HEK293 (cell line): ENCODE data around the gene PPFIA4.

Experiments
- CTCF ChIA-PET: fragments of 350-600 bp; formaldehyde crosslinking; extraction: SDS; loops from one replicate; lab custom pipeline; 2021; ENCODE audit warnings: antibody characterized with exemption; lab: Yijun Ruan, JAX
- POLR2A ChIA-PET: fragments of 300-600 bp; formaldehyde crosslinking; extraction: SDS; loops from one replicate; lab custom pipeline; 2020; ENCODE audit warnings: antibody characterized with exemption, inconsistent platforms; lab: Yijun Ruan, JAX
- H3K27ac ChIP-seq: fragments of 200-500 bp; sonication (Bioruptor generic); 2 replicates; pipeline ENCODE4 v1.5.1; 2014; ENCODE audit warnings: low read depth, low read length, control low read depth, inconsistent platforms; ENCODE audit errors: extremely low read depth
- H3K36me3 ChIP-seq, 2 experiments: fragments of 200-500 bp in 1 of 2; sonication (Bioruptor generic) in 1 of 2; 1 replicate in 1 of 2; 2 replicates in 1 of 2; pipeline ENCODE4 v1.5.1; 2014 to 2017; ENCODE audit warnings: inconsistent platforms in 2 of 2, low read length in 2 of 2; ENCODE audit not compliant: control insufficient read depth in 2 of 2, insufficient read depth in 1 of 2
- H3K4me1 ChIP-seq: fragments of 200-500 bp; sonication (Bioruptor generic); 2 replicates; pipeline ENCODE4 v1.5.1; 2014; ENCODE audit warnings: mild to moderate bottlenecking, low read length, inconsistent platforms; ENCODE audit not compliant: control insufficient read depth, insufficient read depth
- H3K4me3 ChIP-seq: 2 replicates; pipeline ENCODE4 v1.5.1; 2011; ENCODE audit warnings: low read depth, mild to moderate bottlenecking, control low read depth, low read length, moderate library complexity
- H3K9me3 ChIP-seq: fragments of 200-500 bp; sonication (Bioruptor generic); 2 replicates; pipeline ENCODE4 v1.5.1; 2014; ENCODE audit warnings: low read depth, low read length, inconsistent platforms; ENCODE audit not compliant: control insufficient read depth, insufficient read depth
- EGR2 ChIP-seq: fragments of 450-650 bp; formaldehyde crosslinking; IDR thresholded peaks from 2 replicates; pipeline ENCODE4 v1.5.1; 2016; ENCODE audit warnings: low read depth, missing biosample characterization, missing genetic modification characterization
- ZFHX2 ChIP-seq: fragments of 450-650 bp; formaldehyde crosslinking; conservative IDR thresholded peaks from 2 replicates; pipeline ENCODE4 v1.5.1; 2016; ENCODE audit warnings: missing biosample characterization, missing genetic modification characterization
- ZIC2 ChIP-seq: fragments of 450-650 bp; formaldehyde crosslinking; IDR thresholded peaks from 2 replicates; pipeline ENCODE4 v1.5.1; 2016; ENCODE audit warnings: missing biosample characterization, missing genetic modification characterization
- ZNF16 ChIP-seq: fragments of 450-650 bp; formaldehyde crosslinking; IDR thresholded peaks from 2 replicates; pipeline ENCODE4 v1.5.1; 2016; ENCODE audit warnings: low read depth, missing biosample characterization, missing genetic modification characterization
- ZNF214 ChIP-seq: fragments of 450-650 bp; formaldehyde crosslinking; IDR thresholded peaks from 2 replicates; pipeline ENCODE4 v1.5.1; 2017; ENCODE audit warnings: missing biosample characterization, mild to moderate bottlenecking, missing genetic modification characterization, borderline replicate concordance
- ZNF558 ChIP-seq: fragments of 450-650 bp; formaldehyde crosslinking; IDR thresholded peaks from 2 replicates; pipeline ENCODE4 v1.5.1; 2016; ENCODE audit warnings: missing biosample characterization, missing genetic modification characterization
- ZNF677 ChIP-seq: fragments of 450-650 bp; IDR thresholded peaks from 2 replicates; pipeline ENCODE4 v1.5.0; 2018; ENCODE audit warnings: missing biosample characterization, mild to moderate bottlenecking, missing genetic modification characterization, moderate library complexity
- TF ChIP-seq, protein P1 (sequence below): fragments of 450-650 bp; IDR thresholded peaks from 2 replicates; pipeline ENCODE4 v1.5.1; 2018; ENCODE audit warnings: missing biosample characterization, missing genetic modification characterization
- TF ChIP-seq, protein P2 (sequence below): fragments of 450-650 bp; formaldehyde crosslinking; IDR thresholded peaks from 2 replicates; pipeline ENCODE4 v1.5.1; 2017; ENCODE audit warnings: missing biosample characterization, missing genetic modification characterization
- TF ChIP-seq, protein P3 (sequence below): fragments of 450-650 bp; formaldehyde crosslinking; IDR thresholded peaks from 2 replicates; pipeline ENCODE4 v1.5.1; 2016; ENCODE audit warnings: missing biosample characterization, missing genetic modification characterization
- TF ChIP-seq, protein P4 (sequence below): fragments of 450-650 bp; formaldehyde crosslinking; conservative IDR thresholded peaks from 2 replicates; pipeline ENCODE4 v1.5.1; 2016; ENCODE audit warnings: low read depth, missing biosample characterization, missing genetic modification characterization

The PPFIA4 gene

DNA sequence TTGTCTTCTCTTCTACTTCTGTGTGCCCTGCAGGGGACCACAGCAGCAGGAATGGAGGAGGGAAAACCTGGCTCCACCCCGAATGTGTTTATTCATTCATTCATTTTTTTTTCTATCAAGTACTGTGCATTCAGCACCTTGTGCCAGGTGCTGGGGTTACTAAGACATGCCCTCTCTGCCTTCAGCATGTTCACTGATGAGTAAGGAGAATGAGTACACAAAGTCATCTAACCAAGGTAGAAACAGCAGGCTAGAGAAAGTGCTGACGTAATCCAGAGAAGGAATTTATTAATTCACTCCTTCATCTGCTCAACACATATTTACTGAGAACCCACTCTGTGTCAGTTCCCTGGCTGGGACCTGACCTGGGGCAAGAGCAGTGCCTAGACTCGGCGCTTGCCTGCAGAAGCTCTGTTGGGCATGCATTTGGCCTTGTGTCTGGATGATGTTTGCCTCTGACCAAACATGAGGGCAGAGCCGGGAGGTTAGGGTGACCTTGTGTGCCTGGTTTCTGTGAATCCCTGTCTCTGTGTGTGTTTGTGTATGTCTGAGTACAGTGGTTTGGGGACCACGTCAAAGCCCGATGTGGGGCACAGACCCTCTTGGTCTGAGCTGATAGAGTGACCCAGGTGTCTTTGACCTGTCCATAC, 62.8 kb downstream of the PPFIA4 start:
- ChIA-PET CTCF (no interaction called here), POLR2A (no interaction called here)
- Histone ChIP-seq H3K4me1 (no peaks in the 10 kb centered on the region), H3K27ac (no peak overlapping the region), H3K4me3 (no peak overlapping the region), H3K9me3 (no peaks in the 10 kb centered on the region), H3K36me3 (no peaks in the 10 kb centered on the region)
- no peak for TF ChIP-seq ZNF16 (tag by site-specific recombination)
- no peak for TF ChIP-seq ZNF558
- TF ChIP-seq, protein P1, sequence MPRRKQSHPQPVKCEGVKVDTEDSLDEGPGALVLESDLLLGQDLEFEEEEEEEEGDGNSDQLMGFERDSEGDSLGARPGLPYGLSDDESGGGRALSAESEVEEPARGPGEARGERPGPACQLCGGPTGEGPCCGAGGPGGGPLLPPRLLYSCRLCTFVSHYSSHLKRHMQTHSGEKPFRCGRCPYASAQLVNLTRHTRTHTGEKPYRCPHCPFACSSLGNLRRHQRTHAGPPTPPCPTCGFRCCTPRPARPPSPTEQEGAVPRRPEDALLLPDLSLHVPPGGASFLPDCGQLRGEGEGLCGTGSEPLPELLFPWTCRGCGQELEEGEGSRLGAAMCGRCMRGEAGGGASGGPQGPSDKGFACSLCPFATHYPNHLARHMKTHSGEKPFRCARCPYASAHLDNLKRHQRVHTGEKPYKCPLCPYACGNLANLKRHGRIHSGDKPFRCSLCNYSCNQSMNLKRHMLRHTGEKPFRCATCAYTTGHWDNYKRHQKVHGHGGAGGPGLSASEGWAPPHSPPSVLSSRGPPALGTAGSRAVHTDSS (tag by site-specific recombination), result no peak
- TF ChIP-seq, protein P2, sequence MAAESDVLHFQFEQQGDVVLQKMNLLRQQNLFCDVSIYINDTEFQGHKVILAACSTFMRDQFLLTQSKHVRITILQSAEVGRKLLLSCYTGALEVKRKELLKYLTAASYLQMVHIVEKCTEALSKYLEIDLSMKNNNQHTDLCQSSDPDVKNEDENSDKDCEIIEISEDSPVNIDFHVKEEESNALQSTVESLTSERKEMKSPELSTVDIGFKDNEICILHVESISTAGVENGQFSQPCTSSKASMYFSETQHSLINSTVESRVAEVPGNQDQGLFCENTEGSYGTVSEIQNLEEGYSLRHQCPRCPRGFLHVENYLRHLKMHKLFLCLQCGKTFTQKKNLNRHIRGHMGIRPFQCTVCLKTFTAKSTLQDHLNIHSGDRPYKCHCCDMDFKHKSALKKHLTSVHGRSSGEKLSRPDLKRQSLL, result no peak
- TF ChIP-seq, all 188 proteins: peak for 0

DNA sequence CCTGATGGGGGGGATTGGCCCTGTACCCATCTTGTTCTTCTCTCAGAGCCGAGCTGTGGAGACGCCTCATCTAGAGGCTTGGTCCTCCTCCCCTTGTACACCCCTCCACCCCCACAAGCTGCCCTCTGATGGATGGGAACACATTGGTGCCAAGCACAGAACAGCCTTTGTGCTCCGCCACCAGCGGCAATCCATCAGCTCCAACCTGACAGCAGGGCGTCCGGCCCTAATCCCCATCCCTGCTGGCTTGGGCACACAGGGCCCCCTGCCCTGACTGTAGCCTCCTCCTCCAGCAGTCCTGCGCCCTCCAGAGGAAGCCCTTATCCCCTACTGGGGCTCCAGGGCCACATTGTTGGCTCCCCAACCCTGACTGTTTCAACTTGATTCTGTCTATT, 63.4 kb downstream of the PPFIA4 start:
- Histone ChIP-seq H3K27ac (no peak overlapping the region), H3K36me3 (no peaks in the 10 kb centered on the region), H3K9me3 (no peaks in the 10 kb centered on the region), H3K4me1 (no peaks in the 10 kb centered on the region), H3K4me3 (no peak overlapping the region)
- ChIA-PET POLR2A (no interaction called here), CTCF (interaction anchor here (0.6 kb wide), 1 partner anchor 82 kb away, joined by 3 read pairs; no protein-coding TSS in a partner anchor)
- TF ChIP-seq, protein P3, sequence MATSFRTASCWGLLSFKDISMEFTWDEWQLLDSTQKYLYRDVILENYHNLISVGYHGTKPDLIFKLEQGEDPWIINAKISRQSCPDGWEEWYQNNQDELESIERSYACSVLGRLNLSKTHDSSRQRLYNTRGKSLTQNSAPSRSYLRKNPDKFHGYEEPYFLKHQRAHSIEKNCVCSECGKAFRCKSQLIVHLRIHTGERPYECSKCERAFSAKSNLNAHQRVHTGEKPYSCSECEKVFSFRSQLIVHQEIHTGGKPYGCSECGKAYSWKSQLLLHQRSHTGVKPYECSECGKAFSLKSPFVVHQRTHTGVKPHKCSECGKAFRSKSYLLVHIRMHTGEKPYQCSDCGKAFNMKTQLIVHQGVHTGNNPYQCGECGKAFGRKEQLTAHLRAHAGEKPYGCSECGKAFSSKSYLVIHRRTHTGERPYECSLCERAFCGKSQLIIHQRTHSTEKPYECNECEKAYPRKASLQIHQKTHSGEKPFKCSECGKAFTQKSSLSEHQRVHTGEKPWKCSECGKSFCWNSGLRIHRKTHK (tag by site-specific recombination), result no peak
- TF ChIP-seq ZIC2 (tag by site-specific recombination) (peak; percentile 92), ZNF677 (tag by site-specific recombination) (no peak)
- TF ChIP-seq, protein P4, sequence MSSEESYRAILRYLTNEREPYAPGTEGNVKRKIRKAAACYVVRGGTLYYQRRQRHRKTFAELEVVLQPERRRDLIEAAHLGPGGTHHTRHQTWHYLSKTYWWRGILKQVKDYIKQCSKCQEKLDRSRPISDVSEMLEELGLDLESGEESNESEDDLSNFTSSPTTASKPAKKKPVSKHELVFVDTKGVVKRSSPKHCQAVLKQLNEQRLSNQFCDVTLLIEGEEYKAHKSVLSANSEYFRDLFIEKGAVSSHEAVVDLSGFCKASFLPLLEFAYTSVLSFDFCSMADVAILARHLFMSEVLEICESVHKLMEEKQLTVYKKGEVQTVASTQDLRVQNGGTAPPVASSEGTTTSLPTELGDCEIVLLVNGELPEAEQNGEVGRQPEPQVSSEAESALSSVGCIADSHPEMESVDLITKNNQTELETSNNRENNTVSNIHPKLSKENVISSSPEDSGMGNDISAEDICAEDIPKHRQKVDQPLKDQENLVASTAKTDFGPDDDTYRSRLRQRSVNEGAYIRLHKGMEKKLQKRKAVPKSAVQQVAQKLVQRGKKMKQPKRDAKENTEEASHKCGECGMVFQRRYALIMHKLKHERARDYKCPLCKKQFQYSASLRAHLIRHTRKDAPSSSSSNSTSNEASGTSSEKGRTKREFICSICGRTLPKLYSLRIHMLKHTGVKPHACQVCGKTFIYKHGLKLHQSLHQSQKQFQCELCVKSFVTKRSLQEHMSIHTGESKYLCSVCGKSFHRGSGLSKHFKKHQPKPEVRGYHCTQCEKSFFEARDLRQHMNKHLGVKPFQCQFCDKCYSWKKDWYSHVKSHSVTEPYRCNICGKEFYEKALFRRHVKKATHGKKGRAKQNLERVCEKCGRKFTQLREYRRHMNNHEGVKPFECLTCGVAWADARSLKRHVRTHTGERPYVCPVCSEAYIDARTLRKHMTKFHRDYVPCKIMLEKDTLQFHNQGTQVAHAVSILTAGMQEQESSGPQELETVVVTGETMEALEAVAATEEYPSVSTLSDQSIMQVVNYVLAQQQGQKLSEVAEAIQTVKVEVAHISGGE (tag by site-specific recombination), result no peak

DNA sequence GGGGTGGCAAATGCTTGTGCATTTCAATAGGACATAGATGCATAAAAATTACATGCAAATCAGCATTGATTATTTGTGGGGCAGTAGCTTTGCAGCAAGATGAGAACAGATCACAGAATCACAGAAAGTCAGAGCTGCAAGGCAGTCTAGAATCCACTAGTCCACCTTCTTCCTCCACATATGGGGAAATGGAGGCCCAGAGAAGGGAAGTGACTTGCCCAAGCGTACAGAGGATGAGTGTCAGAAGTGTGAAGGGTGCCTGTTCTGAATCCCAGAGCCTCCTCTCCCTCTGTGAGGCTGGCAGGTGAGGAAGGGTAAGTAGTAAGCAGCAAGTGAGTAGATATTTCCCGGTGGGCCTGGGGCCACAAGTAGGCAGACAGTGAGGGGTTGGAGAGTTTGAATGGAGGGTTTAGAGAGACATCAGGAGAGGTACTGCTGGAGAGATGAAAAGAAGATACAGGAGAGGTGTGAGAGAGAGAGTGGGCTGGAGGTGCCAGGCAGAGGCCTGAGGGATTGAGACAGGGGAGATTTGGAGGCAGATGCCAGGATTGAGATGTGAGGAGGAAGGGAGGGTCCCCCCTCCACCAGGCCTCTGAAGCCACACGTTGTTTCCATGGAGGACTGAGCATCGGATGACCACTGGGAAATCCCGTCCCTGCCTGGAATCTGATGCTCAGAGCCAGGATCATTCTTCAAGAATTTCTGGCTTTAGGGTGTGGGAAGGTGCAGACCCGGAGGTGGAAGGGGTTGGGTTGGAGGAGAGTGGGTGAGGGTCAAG, 64.3 kb downstream of the PPFIA4 start:
- TF ChIP-seq EGR2 (tag by site-specific recombination) (peak; percentile 89), ZNF214 (tag by site-specific recombination) (no peak), ZFHX2 (tag by site-specific recombination) (peak; percentile 80)
- TF ChIP-seq, all 188 proteins: peak for 2
- CTCF ChIA-PET, result interaction anchor here (0.5 to 0.8 kb wide), 4 partner anchors 13 to 126 kb away, joined by 3 to 5 read pairs (median 3); no protein-coding TSS in a partner anchor
- Histone ChIP-seq H3K27ac (no peak overlapping the region), H3K36me3 (no peaks in the 10 kb centered on the region), H3K4me1 (no peaks in the 10 kb centered on the region), H3K4me3 (no peak overlapping the region), H3K9me3 (no peaks in the 10 kb centered on the region)
- POLR2A ChIA-PET, result no interaction called here
